Small intestine (tissue), 7 donors: ENCODE data around the gene SART3. TPM values are rescaled to one million over a fixed set of nuclear protein-coding genes. Genes with fewer than 3 reads are reported as not detected.

Source experiments
- DNase-seq, 2 donors: peaks; one replicate each; pipeline versions ENCODE4 v3.0.0 to v3.0.0-alpha.2; 2013
- FAIRE-seq: peaks from 2 replicates; lab custom pipeline; 2012; peaks lifted over from hg19 to GRCh38; lab: Jason Lieb, UNC
- H3K27ac ChIP-seq, 3 donors: one replicate each; pipeline ENCODE4 v1.5.1; 2013; ENCODE audit warnings: low read length in 2 of 3, mild to moderate bottlenecking in 2 of 3, control low read depth in 1 of 3, inconsistent platforms in 1 of 3, low read depth in 1 of 3, moderate library complexity in 1 of 3
- H3K27me3 ChIP-seq, 3 donors: one replicate each; pipeline ENCODE4 v1.6.1; 2013; ENCODE audit warnings: low read length in 3 of 3, inconsistent platforms in 1 of 3; ENCODE audit not compliant: control insufficient read depth in 3 of 3, insufficient read depth in 3 of 3
- H3K36me3 ChIP-seq, 3 donors: one replicate each; pipeline ENCODE4 v1.6.1; 2013; ENCODE audit warnings: low read length in 3 of 3, inconsistent platforms in 1 of 3, low read depth in 1 of 3, mild to moderate bottlenecking in 1 of 3, moderate library complexity in 1 of 3; ENCODE audit not compliant: control insufficient read depth in 3 of 3, insufficient read depth in 2 of 3
- H3K4me1 ChIP-seq, 3 donors: one replicate each; pipeline ENCODE4 v1.6.1; 2013; ENCODE audit warnings: low read length in 2 of 3, inconsistent platforms in 1 of 3, low read depth in 1 of 3, mild to moderate bottlenecking in 1 of 3, moderate library complexity in 1 of 3; ENCODE audit not compliant: control insufficient read depth in 3 of 3, insufficient read depth in 2 of 3
- H3K4me3 ChIP-seq, 3 donors: one replicate each; pipeline ENCODE4 v1.5.1; 2013; ENCODE audit warnings: low read length in 3 of 3, control low read depth in 1 of 3, inconsistent platforms in 1 of 3, low read depth in 1 of 3, mild to moderate bottlenecking in 1 of 3, moderate library complexity in 1 of 3
- H3K9me3 ChIP-seq, 2 donors: one replicate each; pipeline ENCODE4 v1.6.1; 2013; ENCODE audit warnings: low read depth in 1 of 2, low read length in 1 of 2; ENCODE audit not compliant: control insufficient read depth in 2 of 2, insufficient read depth in 1 of 2
- WGBS, 3 donors: extraction: QIAGEN DNeasy Blood & Tissue Kit; methylation state at CpG; one replicate each; pipeline ENCODE4 v1.1.7; 2013; 5-methylcytosine and 5-hydroxymethylcytosine counted together
- polyA plus RNA-seq, 4 donors: library from polyadenylated mRNA; stranded (reverse) in 3 of 4; unstranded in 1 of 4; fragments of 200-250 nt in 3 of 4; fragments of 120-200 nt in 1 of 4; gene quantifications; one replicate each; pipeline versions ENCODE4 v1.2.1 to v1.2.3, GENCODE V29; 2013
- donor health status: healthy with polysubstance abuse.
- donor health status: control.
- donor health status: control.
- donor health status: Bipolar disorder and iron deficiency.
- donor health status: healthy.

The SART3 gene
- polyA plus RNA-seq, 4 donors, result 15.9 to 52.3 (median 19.6) TPM

DNA sequence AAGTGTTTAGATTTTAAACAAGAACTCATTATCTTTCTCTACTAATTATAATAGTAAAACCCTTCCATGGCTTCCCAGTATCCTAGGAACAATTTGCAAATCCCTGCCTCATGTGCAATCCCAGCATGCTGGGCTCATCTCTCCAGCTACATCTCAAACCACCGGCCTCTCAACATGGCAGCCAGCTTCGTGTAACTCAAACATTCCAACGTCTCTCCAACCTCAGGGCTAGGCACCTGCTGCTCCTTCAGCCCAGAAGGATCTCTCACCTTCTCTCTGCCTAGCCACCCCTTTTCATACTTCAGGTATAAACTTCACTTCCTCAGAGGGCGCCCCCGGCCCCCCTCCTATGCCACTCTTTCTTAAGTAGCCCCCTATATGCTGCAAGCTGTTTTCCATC is 7.2 kb downstream of the SART3 start:
- no peak overlapping the region for H3K27ac ChIP-seq
- no peak for FAIRE-seq
- 90 to 94% (median 93%) methylated on average over 5 of the region's 5 CpGs for WGBS, 3 donors

DNA sequence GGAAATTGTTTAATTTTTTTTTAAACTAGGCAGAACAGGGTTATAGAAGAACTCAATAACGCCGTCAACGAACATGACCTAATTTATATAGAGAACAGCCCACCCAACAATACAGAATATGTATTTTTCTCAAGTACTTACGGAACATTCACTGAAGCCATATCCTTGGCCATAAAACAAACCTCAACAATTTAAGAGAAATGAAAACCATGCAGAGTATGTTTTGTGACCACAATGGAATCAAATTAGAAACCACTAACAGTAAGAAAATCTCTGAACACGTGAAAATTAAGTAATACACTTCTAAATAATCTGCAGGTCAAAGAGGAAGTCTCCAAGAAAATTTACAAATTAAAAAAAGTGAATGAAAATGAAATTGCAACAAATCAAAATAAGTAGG is 9.4 kb downstream of the SART3 start:
- no peak overlapping the region for H3K27ac ChIP-seq
- WGBS, 3 donors, result 68 to 83% (median 73%) methylated on average over 5 of the region's 5 CpGs
- FAIRE-seq (no peak), DNase-seq (no peak)
- no peaks in the 10 kb centered on the region for H3K27me3 ChIP-seq
- H3K4me3 ChIP-seq, result no peak overlapping the region
- H3K4me1 ChIP-seq, result peaks cover 0 to 4% (median 0%) of the 10 kb centered on the region in 3 donors
- H3K36me3 ChIP-seq, result peaks cover 8 to 22% (median 10%) of the 10 kb centered on the region in 3 donors
- no peaks in the 10 kb centered on the region for H3K9me3 ChIP-seq

More for the DNA sequence above, 7.2 kb downstream of the SART3 start:
- peaks cover 0 to 7% (median 5%) of the 10 kb centered on the region in 3 donors for H3K4me1 ChIP-seq
- no peak overlapping the region for H3K4me3 ChIP-seq
- no peak for DNase-seq
- H3K36me3 ChIP-seq, result peaks cover 2 to 25% (median 5%) of the 10 kb centered on the region in 3 donors
- no peaks in the 10 kb centered on the region for H3K27me3 ChIP-seq
- H3K9me3 ChIP-seq, result no peaks in the 10 kb centered on the region

DNA sequence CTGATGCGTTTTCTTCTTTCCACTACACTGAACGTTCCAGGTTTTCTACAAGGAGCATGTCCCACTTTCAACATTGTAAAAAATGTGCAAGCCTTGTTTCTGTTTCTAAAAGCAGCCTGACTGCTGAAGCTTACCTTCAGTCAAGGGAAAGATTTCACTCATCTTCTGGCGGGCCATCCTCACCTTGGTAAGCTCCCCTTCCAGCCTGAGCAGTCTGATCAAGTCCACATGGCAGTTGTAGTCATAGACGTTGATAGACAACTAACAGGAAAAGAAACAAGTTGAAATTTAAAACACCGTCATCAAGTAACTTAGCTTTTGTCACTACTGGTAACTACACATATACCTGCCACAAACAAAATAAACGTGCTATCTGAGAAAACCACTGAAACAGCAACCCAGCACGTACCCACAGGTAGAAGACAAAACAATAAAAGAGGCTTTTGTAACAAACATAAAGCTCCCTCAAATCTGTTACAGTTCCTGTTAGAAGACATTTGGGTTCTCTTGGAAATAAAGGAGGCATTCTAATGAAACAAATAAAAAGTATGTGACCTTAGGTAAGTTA is 11.9 kb downstream of the SART3 start:
- DNase-seq (no peak), FAIRE-seq (no peak)
- Histone ChIP-seq H3K9me3 (no peaks in the 10 kb centered on the region), H3K4me1 (peaks cover 0 to 4% (median 0%) of the 10 kb centered on the region in 3 donors), H3K27me3 (no peaks in the 10 kb centered on the region), H3K36me3 (peaks cover 21 to 37% (median 21%) of the 10 kb centered on the region in 3 donors), H3K27ac (no peak overlapping the region), H3K4me3 (no peak overlapping the region)
- 60 to 64% (median 61%) methylated on average over 7 of the region's 7 CpGs for WGBS, 3 donors

DNA sequence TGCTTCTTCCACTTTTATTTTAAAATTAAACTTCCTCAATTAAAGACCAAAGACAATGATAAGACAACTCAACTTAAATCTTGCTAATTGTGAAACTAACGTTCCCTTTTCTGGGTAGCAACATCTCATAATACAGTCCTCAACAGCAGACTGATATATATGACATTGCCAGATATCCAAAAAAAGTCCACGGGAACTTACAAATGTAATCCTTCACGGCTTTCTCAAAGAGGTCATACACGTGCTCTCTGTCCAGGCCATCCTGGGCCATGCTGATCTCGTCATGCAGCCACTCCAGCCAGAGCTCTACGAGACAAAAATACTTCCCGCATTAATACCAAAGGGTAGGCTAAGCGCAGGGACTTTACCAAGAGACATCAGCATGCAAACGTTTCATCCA is 13.3 kb downstream of the SART3 start:
- H3K4me3 ChIP-seq, result no peak overlapping the region
- FAIRE-seq, result no peak
- H3K9me3 ChIP-seq, result no peaks in the 10 kb centered on the region
- H3K4me1 ChIP-seq, result no peaks in the 10 kb centered on the region
- WGBS, 3 donors, result 79 to 89% (median 86%) methylated on average over 9 of the region's 9 CpGs
- peaks cover 24 to 37% (median 30%) of the 10 kb centered on the region in 3 donors for H3K36me3 ChIP-seq
- H3K27ac ChIP-seq, result no peak overlapping the region
- H3K27me3 ChIP-seq, result no peaks in the 10 kb centered on the region
- no peak for DNase-seq

DNA sequence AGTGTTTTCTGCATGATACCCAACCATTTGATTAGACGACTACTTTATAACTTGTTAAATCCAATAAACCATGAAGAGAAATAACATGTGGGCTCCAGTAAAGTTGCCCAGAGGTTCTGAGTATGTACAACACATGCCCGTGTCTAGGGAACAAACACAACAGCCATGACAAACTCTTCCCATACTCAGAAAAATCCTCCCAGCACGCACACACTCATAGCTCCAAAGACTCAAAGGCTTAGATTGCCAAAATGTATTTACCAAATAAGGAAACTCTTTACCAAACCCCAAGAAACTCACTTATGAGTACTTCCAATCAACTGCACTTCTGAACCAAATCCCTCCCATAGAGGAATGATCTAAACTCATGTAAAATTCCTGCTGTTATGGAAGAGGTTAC is 17.3 kb downstream of the SART3 start:
- no peak for DNase-seq
- H3K4me3 ChIP-seq, result no peak overlapping the region
- no peak for FAIRE-seq
- peaks cover 24 to 35% (median 30%) of the 10 kb centered on the region in 3 donors for H3K36me3 ChIP-seq
- H3K27ac ChIP-seq, result no peak overlapping the region
- no peaks in the 10 kb centered on the region for H3K27me3 ChIP-seq
- H3K9me3 ChIP-seq, result no peaks in the 10 kb centered on the region
- H3K4me1 ChIP-seq, result no peaks in the 10 kb centered on the region
- WGBS, 3 donors, result 88 to 91% (median 90%) methylated on average over 3 of the region's 3 CpGs

DNA sequence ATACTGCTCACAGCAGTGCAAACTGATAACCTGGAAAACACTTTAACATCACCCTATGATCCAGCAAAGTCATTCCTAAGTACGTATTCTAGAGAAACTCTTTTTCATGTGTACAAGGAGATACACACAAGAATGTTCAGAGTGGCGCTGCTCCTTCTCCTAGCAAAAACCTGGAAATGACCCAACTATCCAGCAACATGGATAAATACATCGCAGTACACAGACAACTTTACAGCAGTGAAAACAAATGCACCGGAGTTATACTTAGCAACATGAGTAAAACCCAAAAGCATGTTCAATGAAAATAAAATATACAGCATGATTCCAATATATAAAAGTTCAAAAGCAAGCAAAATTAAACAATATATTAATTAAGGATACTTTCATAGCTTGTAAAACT is 18.7 kb downstream of the SART3 start:
- no peaks in the 10 kb centered on the region for H3K9me3 ChIP-seq
- WGBS, 3 donors, result 86 to 95% (median 94%) methylated on average over 4 of the region's 4 CpGs
- no peaks in the 10 kb centered on the region for H3K27me3 ChIP-seq
- H3K36me3 ChIP-seq, result peaks cover 22 to 33% (median 27%) of the 10 kb centered on the region in 3 donors
- DNase-seq (no peak), FAIRE-seq (no peak)
- H3K4me3 ChIP-seq, result no peak overlapping the region
- H3K4me1 ChIP-seq, result no peaks in the 10 kb centered on the region
- H3K27ac ChIP-seq, result no peak overlapping the region

DNA sequence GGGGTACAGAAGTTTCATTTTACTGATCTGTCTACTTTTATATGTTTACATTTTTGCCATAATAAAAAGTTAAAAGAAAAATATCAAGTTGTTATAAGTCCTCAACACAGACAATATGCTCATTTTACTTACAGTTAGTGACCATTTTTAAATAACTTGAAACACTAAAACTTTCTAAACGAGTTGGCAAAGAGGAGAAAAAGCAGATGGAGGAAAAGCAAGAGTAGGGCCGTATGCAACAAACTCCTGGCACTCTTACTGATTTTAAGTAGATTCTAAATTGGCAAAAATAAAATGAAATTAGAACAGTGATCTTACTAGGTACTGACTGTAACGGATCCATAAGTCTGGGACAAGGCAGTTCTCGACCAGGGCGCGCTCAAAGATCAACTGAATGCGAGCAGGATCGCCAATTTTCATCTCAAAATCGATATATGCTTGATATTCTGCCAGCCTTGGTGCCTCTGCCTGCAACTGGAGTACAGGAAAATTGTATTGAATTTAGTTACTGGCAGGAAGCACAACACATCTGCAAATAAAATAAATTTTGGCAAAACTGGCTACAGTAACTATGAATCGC is 22.3 kb downstream of the SART3 start:
- Histone ChIP-seq H3K27me3 (no peaks in the 10 kb centered on the region), H3K36me3 (peaks cover 23 to 28% (median 28%) of the 10 kb centered on the region in 3 donors), H3K4me1 (no peaks in the 10 kb centered on the region), H3K4me3 (no peak overlapping the region), H3K27ac (no peak overlapping the region), H3K9me3 (no peaks in the 10 kb centered on the region)
- no peak for DNase-seq
- FAIRE-seq, result no peak
- WGBS, 3 donors, result 93 to 94% (median 93%) methylated on average over 10 of the region's 10 CpGs

DNA sequence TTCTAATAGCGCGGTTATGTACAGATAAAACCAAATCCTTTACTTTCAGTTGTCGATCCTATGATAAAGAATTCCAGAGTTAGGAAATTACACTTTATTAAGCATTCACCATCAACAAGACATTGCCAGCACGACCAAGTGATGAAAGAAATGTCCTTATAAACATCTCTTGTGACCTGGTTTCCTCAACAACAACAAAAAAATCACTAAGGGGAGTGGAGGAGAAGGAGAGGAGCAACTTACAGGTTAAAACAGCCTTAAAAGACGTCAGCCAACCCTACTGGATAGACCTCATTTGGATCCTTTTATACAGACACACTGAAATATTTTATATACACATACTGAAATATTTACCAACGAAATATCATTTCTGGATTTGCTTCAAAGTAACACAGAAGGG is 22.8 kb downstream of the SART3 start:
- H3K4me1 ChIP-seq, result no peaks in the 10 kb centered on the region
- H3K27ac ChIP-seq, result no peak overlapping the region
- H3K4me3 ChIP-seq, result no peak overlapping the region
- 70 to 77% (median 77%) methylated on average over 6 of the region's 6 CpGs for WGBS, 3 donors
- peaks cover 23 to 25% (median 23%) of the 10 kb centered on the region in 3 donors for H3K36me3 ChIP-seq
- no peaks in the 10 kb centered on the region for H3K27me3 ChIP-seq
- H3K9me3 ChIP-seq, result no peaks in the 10 kb centered on the region
- DNase-seq, result no peak
- FAIRE-seq, result no peak
